Measurements from ENCODE around the gene COL5A1.
"Not testable (repeated sequence)": the region's sequence is repeated elsewhere in the genome, so short reads cannot be mapped to it uniquely, and the experiment has no call there.

COL5A1 gene

GRCh38 chr9:134679616-134680392 lies 38.2 kb downstream of the COL5A1 start:
- DNase-seq, result no peak

GRCh38 chr9:134680393-134681060 lies 38.9 kb downstream of the COL5A1 start:
- no peak for DNase-seq

- DNase-seq, result peak; percentile 46
These were observed 39.6 kb downstream of the COL5A1 start for GRCh38 chr9:134681061-134681661.

GRCh38 chr9:134682026-134682425 lies 40.4 kb downstream of the COL5A1 start:
- DNase-seq, result no peak

- DNase-seq, result no peak
These were observed 41.2 kb downstream of the COL5A1 start for GRCh38 chr9:134682651-134683364.

GRCh38 chr9:134683714-134684374 lies 42.2 kb downstream of the COL5A1 start:
- no peak for DNase-seq

- no peak for DNase-seq
These were observed 42.7 kb downstream of the COL5A1 start for GRCh38 chr9:134684375-134684723.

- not testable (repeated sequence) for DNase-seq
These were observed 43.3 kb downstream of the COL5A1 start for GRCh38 chr9:134684941-134685340.

GRCh38 chr9:134685784-134686183 lies 44.2 kb downstream of the COL5A1 start:
- DNase-seq, result no peak

- DNase-seq, result no peak
These were observed 45.3 kb downstream of the COL5A1 start for GRCh38 chr9:134686896-134687295.

- no peak for DNase-seq
These were observed 46.0 kb downstream of the COL5A1 start for GRCh38 chr9:134687556-134687955.

GRCh38 chr9:134688231-134688630 lies 46.6 kb downstream of the COL5A1 start:
- DNase-seq, result no peak

GRCh38 chr9:134688661-134689320 lies 47.2 kb downstream of the COL5A1 start:
- no peak for DNase-seq

- peak; percentile 39 for DNase-seq
These were observed 47.9 kb downstream of the COL5A1 start for GRCh38 chr9:134689321-134690181.

GRCh38 chr9:134690301-134690751 lies 48.7 kb downstream of the COL5A1 start:
- DNase-seq, result no peak

GRCh38 chr9:134690946-134691694 lies 49.5 kb downstream of the COL5A1 start:
- peak; percentile 39 for DNase-seq

GRCh38 chr9:134691695-134692572 lies 50.3 kb downstream of the COL5A1 start:
- no peak for DNase-seq

- DNase-seq, result no peak
These were observed 50.9 kb downstream of the COL5A1 start for GRCh38 chr9:134692573-134692860.

- no peak for DNase-seq
These were observed 51.4 kb downstream of the COL5A1 start for GRCh38 chr9:134693011-134693410.

Data from fibroblast of skin of scalp (primary cell).